CD8-positive, alpha-beta memory T cell (primary cell): ENCODE measurements around the gene TTC3. TPM values are rescaled to one million over a fixed set of nuclear protein-coding genes. Genes with fewer than 3 reads are reported as not detected.

Experiments used
- CTCF ChIA-PET: fragments of 350-600 bp; sonication (Branson Sonifier 250); formaldehyde crosslinking; loops from one replicate; lab custom pipeline; 2021; ENCODE audit warnings: antibody characterized with exemption; lab: Charles Lee
- POLR2A ChIA-PET: fragments of 350-600 bp; sonication (Branson Sonifier 250); formaldehyde crosslinking; loops from one replicate; lab custom pipeline; 2021; ENCODE audit warnings: antibody characterized with exemption; lab: Charles Lee
- DNase-seq, 5 donors: peaks; one replicate each; pipeline versions ENCODE4 v3.0.0 to v3.0.0-alpha.2; 2020 to 2022; ENCODE audit warnings: mixed read lengths in 1 of 5
- H3K27ac ChIP-seq: one replicate; pipeline ENCODE4 v1.7.0; 2013; ENCODE audit warnings: low read depth, mild to moderate bottlenecking, low read length, moderate library complexity
- H3K27me3 ChIP-seq: 2 replicates; pipeline ENCODE4 v1.7.0; 2013; ENCODE audit warnings: low read length, mild to moderate bottlenecking; ENCODE audit not compliant: insufficient read depth, poor library complexity, severe bottlenecking
- H3K36me3 ChIP-seq: 2 replicates; pipeline ENCODE4 v1.7.0; 2013; ENCODE audit warnings: mild to moderate bottlenecking, low read length, moderate library complexity; ENCODE audit not compliant: insufficient read depth
- H3K4me1 ChIP-seq: 2 replicates; pipeline ENCODE4 v1.7.0; 2013; ENCODE audit warnings: mild to moderate bottlenecking, low read length, moderate library complexity; ENCODE audit not compliant: insufficient read depth
- H3K4me3 ChIP-seq: 2 replicates; pipeline ENCODE4 v1.7.0; 2013; ENCODE audit warnings: mild to moderate bottlenecking, low read length
- H3K9me3 ChIP-seq: 2 replicates; pipeline ENCODE4 v1.7.0; 2013; ENCODE audit warnings: mild to moderate bottlenecking, low read length
- H3K27ac Mint-ChIP-seq, 8 donors: one replicate each; pipeline ENCODE4 v1.8.0; 2020 to 2021; ENCODE audit warnings: mixed read lengths in 8 of 8, mild to moderate bottlenecking in 6 of 8, inconsistent platforms in 3 of 8, moderate library complexity in 3 of 8
- H3K27me3 Mint-ChIP-seq, 2 donors: one replicate each; pipeline ENCODE4 v1.8.0; 2020 to 2021; ENCODE audit warnings: mixed read lengths in 2 of 2, mild to moderate bottlenecking in 1 of 2, moderate library complexity in 1 of 2
- H3K36me3 Mint-ChIP-seq, 3 donors: one replicate each; pipeline ENCODE4 v1.8.0; 2020 to 2021; ENCODE audit warnings: mixed read lengths in 3 of 3, inconsistent platforms in 1 of 3, mild to moderate bottlenecking in 1 of 3
- H3K4me1 Mint-ChIP-seq, 3 donors: one replicate each; pipeline ENCODE4 v1.8.0; 2020 to 2021; ENCODE audit warnings: mixed read lengths in 3 of 3, inconsistent platforms in 1 of 3, mild to moderate bottlenecking in 1 of 3
- H3K4me3 Mint-ChIP-seq, 7 donors: one replicate each; pipeline ENCODE4 v1.8.0; 2020 to 2021; ENCODE audit warnings: mixed read lengths in 7 of 7, mild to moderate bottlenecking in 6 of 7, moderate library complexity in 4 of 7, inconsistent platforms in 2 of 7
- H3K9me3 Mint-ChIP-seq, 5 donors: one replicate each; pipeline ENCODE4 v1.8.0; 2020 to 2022; ENCODE audit warnings: mixed read lengths in 5 of 5, mild to moderate bottlenecking in 3 of 5, moderate library complexity in 2 of 5, inconsistent platforms in 1 of 5
- polyA plus RNA-seq: library from polyadenylated mRNA; unstranded; fragments of 300-500 nt; fragmentation: Illumina TruSeq; gene quantifications from one replicate; pipeline ENCODE4 v1.2.3, GENCODE V29; 2021
- total RNA-seq, 2 experiments: library from RNA; stranded (reverse); gene quantifications; one replicate each; pipeline ENCODE4 v1.2.3, GENCODE V29; 2021

The TTC3 gene
- total and polyA plus RNA-seq, 3 experiments from 2014 or later, result 53.0 to 108 (median 54.5) TPM

GRCh38 chr21:37062593-37062935 is 10.5 kb upstream of the TTC3 start:
- no peak for DNase-seq
- H3K4me3 Mint-ChIP-seq, result no peak overlapping the region
- no peak overlapping the region for H3K27ac ChIP-seq
- no peaks in the 10 kb centered on the region for H3K9me3 ChIP-seq
- ChIA-PET POLR2A (no interaction called here), CTCF (no interaction called here)
- no peaks in the 10 kb centered on the region for H3K36me3 ChIP-seq
- no peaks in the 10 kb centered on the region for H3K4me1 Mint-ChIP-seq
- H3K4me1 ChIP-seq, result no peaks in the 10 kb centered on the region
- peaks cover 0 to 26% (median 5%) of the 10 kb centered on the region in 3 donors for H3K36me3 Mint-ChIP-seq
- H3K27me3 Mint-ChIP-seq, result peaks cover 0 to 3% of the 10 kb centered on the region in 2 donors
- H3K9me3 Mint-ChIP-seq, result no peaks in the 10 kb centered on the region
- H3K27me3 ChIP-seq, result no peaks in the 10 kb centered on the region
- H3K27ac Mint-ChIP-seq, result peak overlapping the region in 1 of 8 donors; percentile 61
- H3K4me3 ChIP-seq, result no peak overlapping the region

- H3K9me3 Mint-ChIP-seq, result no peaks in the 10 kb centered on the region
Observed at GRCh38 chr21:37063433-37063832, 9.6 kb upstream of the TTC3 start.

GRCh38 chr21:37064841-37065240 is 8.2 kb upstream of the TTC3 start:
- Histone ChIP-seq H3K4me1 (no peaks in the 10 kb centered on the region), H3K9me3 (no peaks in the 10 kb centered on the region), H3K4me3 (no peak overlapping the region), H3K27me3 (no peaks in the 10 kb centered on the region), H3K27ac (no peak overlapping the region), H3K36me3 (no peaks in the 10 kb centered on the region)
- CTCF ChIA-PET, result no interaction called here
- no peaks in the 10 kb centered on the region for H3K27me3 Mint-ChIP-seq
- POLR2A ChIA-PET, result no interaction called here
- H3K9me3 Mint-ChIP-seq, result no peaks in the 10 kb centered on the region
- no peak overlapping the region for H3K4me3 Mint-ChIP-seq
- peak overlapping the region in 2 of 8 donors; percentile 18 to 24 for H3K27ac Mint-ChIP-seq
- H3K36me3 Mint-ChIP-seq, result peaks cover 0 to 41% (median 8%) of the 10 kb centered on the region in 3 donors
- no peak for DNase-seq
- peaks cover under 1 to 2% (median 1%) of the 10 kb centered on the region in 3 donors for H3K4me1 Mint-ChIP-seq

More at GRCh38 chr21:37063433-37063832, 9.6 kb upstream of the TTC3 start:
- Histone ChIP-seq H3K4me3 (no peak overlapping the region), H3K36me3 (no peaks in the 10 kb centered on the region), H3K4me1 (no peaks in the 10 kb centered on the region), H3K9me3 (no peaks in the 10 kb centered on the region), H3K27ac (no peak overlapping the region), H3K27me3 (no peaks in the 10 kb centered on the region)
- Mint-ChIP-seq H3K27me3 (peaks cover 0 to 2% of the 10 kb centered on the region in 2 donors), H3K36me3 (peaks cover 0 to 32% (median 6%) of the 10 kb centered on the region in 3 donors), H3K4me1 (no peaks in the 10 kb centered on the region), H3K27ac (peak overlapping the region in 2 of 8 donors; percentile 29 to 42), H3K4me3 (no peak overlapping the region)
- ChIA-PET POLR2A (no interaction called here), CTCF (no interaction called here)
- no peak for DNase-seq

GRCh38 chr21:37065561-37066177 is 7.4 kb upstream of the TTC3 start:
- DNase-seq, result no peak
- ChIA-PET CTCF (no interaction called here), POLR2A (no interaction called here)
- Histone ChIP-seq H3K9me3 (no peaks in the 10 kb centered on the region), H3K27me3 (no peaks in the 10 kb centered on the region), H3K4me1 (no peaks in the 10 kb centered on the region), H3K4me3 (no peak overlapping the region), H3K36me3 (no peaks in the 10 kb centered on the region), H3K27ac (no peak overlapping the region)
- Mint-ChIP-seq H3K36me3 (peaks cover 3 to 46% (median 10%) of the 10 kb centered on the region in 3 donors), H3K4me1 (peaks cover 6 to 10% (median 8%) of the 10 kb centered on the region in 3 donors), H3K27me3 (no peaks in the 10 kb centered on the region), H3K27ac (no peak overlapping the region), H3K9me3 (no peaks in the 10 kb centered on the region), H3K4me3 (no peak overlapping the region)

GRCh38 chr21:37071561-37072273 is 1.3 kb upstream of the TTC3 start:
- H3K9me3 ChIP-seq, result no peaks in the 10 kb centered on the region
- H3K27me3 ChIP-seq, result no peaks in the 10 kb centered on the region
- H3K36me3 ChIP-seq, result no peaks in the 10 kb centered on the region
- H3K27me3 Mint-ChIP-seq, result peaks cover 0 to 3% of the 10 kb centered on the region in 2 donors
- H3K4me1 ChIP-seq, result peaks cover 15% of the 10 kb centered on the region
- H3K4me1 Mint-ChIP-seq, result peaks cover 39 to 53% (median 52%) of the 10 kb centered on the region in 3 donors
- POLR2A ChIA-PET, result interaction anchor here (1.3 kb wide), 1 partner anchor 94 kb away, joined by 3 read pairs; no protein-coding TSS in a partner anchor
- peak overlapping the region; percentile 91 to 96 (median 94) for H3K27ac Mint-ChIP-seq
- CTCF ChIA-PET, result interaction anchor here (1.2 to 1.6 kb wide), 3 partner anchors 8 to 62 kb away, joined by 3 read pairs; no protein-coding TSS in a partner anchor
- peaks cover 3 to 33% (median 5%) of the 10 kb centered on the region in 3 donors for H3K36me3 Mint-ChIP-seq
- peak overlapping the region; percentile 74 to 92 (median 83) for H3K4me3 Mint-ChIP-seq
- H3K27ac ChIP-seq, result peak overlapping the region; percentile 87
- peaks cover 0 to 3% (median 0%) of the 10 kb centered on the region in 5 donors for H3K9me3 Mint-ChIP-seq
- no peak for DNase-seq
- peak overlapping the region; percentile 91 for H3K4me3 ChIP-seq

GRCh38 chr21:37072274-37072987 is 623 bp upstream of the TTC3 start:
- Mint-ChIP-seq H3K27ac (peak overlapping the region; percentile 91 to 96 (median 94)), H3K27me3 (peaks cover 0 to 3% of the 10 kb centered on the region in 2 donors), H3K4me1 (peaks cover 41 to 58% (median 56%) of the 10 kb centered on the region in 3 donors), H3K36me3 (peaks cover 3 to 28% (median 5%) of the 10 kb centered on the region in 3 donors), H3K4me3 (peak overlapping the region; percentile 74 to 92 (median 83)), H3K9me3 (peaks cover 0 to 3% (median 0%) of the 10 kb centered on the region in 5 donors)
- peak overlapping the region; percentile 87 for H3K27ac ChIP-seq
- H3K4me1 ChIP-seq, result peaks cover 15% of the 10 kb centered on the region
- H3K9me3 ChIP-seq, result no peaks in the 10 kb centered on the region
- ChIA-PET CTCF (interaction anchor here (1.6 kb wide), 1 partner anchor 8 kb away, joined by 3 read pairs; no protein-coding TSS in a partner anchor), POLR2A (interaction anchor here (1.3 kb wide), 1 partner anchor 95 kb away, joined by 3 read pairs; no protein-coding TSS in a partner anchor)
- no peaks in the 10 kb centered on the region for H3K36me3 ChIP-seq
- peak overlapping the region; percentile 91 for H3K4me3 ChIP-seq
- no peaks in the 10 kb centered on the region for H3K27me3 ChIP-seq
- peak in 3 of 5 donors; percentile 61 to 81 (median 70) for DNase-seq

- no peaks in the 10 kb centered on the region for H3K27me3 ChIP-seq
- H3K9me3 Mint-ChIP-seq, result peaks cover 0 to 3% (median 0%) of the 10 kb centered on the region in 5 donors
- peaks cover 50 to 66% (median 65%) of the 10 kb centered on the region in 3 donors for H3K4me1 Mint-ChIP-seq
- ChIA-PET POLR2A (no interaction called here), CTCF (no interaction called here)
- no peaks in the 10 kb centered on the region for H3K36me3 ChIP-seq
- peaks cover 0 to 3% of the 10 kb centered on the region in 2 donors for H3K27me3 Mint-ChIP-seq
- peak overlapping the region; percentile 93 for H3K27ac ChIP-seq
- H3K36me3 Mint-ChIP-seq, result peaks cover 2 to 19% (median 3%) of the 10 kb centered on the region in 3 donors
- peak overlapping the region; percentile 92 to 100 (median 96) for H3K4me3 Mint-ChIP-seq
- H3K4me3 ChIP-seq, result peak overlapping the region; percentile 73
- peak; percentile 63 to 86 (median 76) for DNase-seq
- peaks cover 15% of the 10 kb centered on the region for H3K4me1 ChIP-seq
- H3K9me3 ChIP-seq, result no peaks in the 10 kb centered on the region
- H3K27ac Mint-ChIP-seq, result peak overlapping the region; percentile 94 to 100 (median 98)
Observed at GRCh38 chr21:37073417-37074196, 553 bp downstream of the TTC3 start.
